K562 (cell line): Measurements from ENCODE around the gene FAM174C. TPM values are rescaled to one million over a fixed set of nuclear protein-coding genes. Genes with fewer than 3 reads are reported as not detected.

ENCODE experiments used
- CREB3L1 ChIP-seq: fragments of 450-650 bp; IDR thresholded peaks from 2 replicates; pipeline ENCODE4 v1.6.1; 2014; ENCODE audit warnings: low read depth, mild to moderate bottlenecking, moderate library complexity, borderline replicate concordance
- IRF2 ChIP-seq: sonication (generic); formaldehyde crosslinking; IDR thresholded peaks from 2 replicates; pipeline ENCODE4 v1.8.1; 2022; ENCODE audit warnings: mild to moderate bottlenecking, missing genetic modification reagents
- MGA ChIP-seq: fragments of 450-650 bp; IDR thresholded peaks from 2 replicates; pipeline ENCODE4 v1.6.1; 2016; ENCODE audit warnings: mild to moderate bottlenecking, moderate library complexity
- MXD1 ChIP-seq: fragments of 250-450 bp; sonication (Bioruptor Pico); IDR thresholded peaks from 2 replicates; pipeline ENCODE4 v1.8.0; 2021; ENCODE audit warnings: borderline replicate concordance, mild to moderate bottlenecking, moderate library complexity; ENCODE audit not compliant: poor library complexity, severe bottlenecking
- MYNN ChIP-seq, 2 experiments: sonication (generic); formaldehyde crosslinking in 1 of 2; IDR thresholded peaks; 2 replicates each; pipeline versions ENCODE4 v1.5.0 to v1.6.1; 2016 to 2020; ENCODE audit warnings: antibody characterized with exemption in 1 of 2, missing genetic modification reagents in 1 of 2
- NBN ChIP-seq: fragments of 450-650 bp; IDR thresholded peaks from 2 replicates; pipeline ENCODE4 v1.6.1; 2016; ENCODE audit warnings: low read depth, mild to moderate bottlenecking
- POLR3G ChIP-seq: IDR thresholded peaks from 2 replicates; pipeline ENCODE4 v1.6.1; 2011; ENCODE audit not compliant: insufficient read length, insufficient replicate concordance; ENCODE audit errors: extremely low read depth
- RAD51 ChIP-seq: fragments of 450-650 bp; IDR thresholded peaks from 2 replicates; pipeline ENCODE4 v1.7.1; 2016; ENCODE audit warnings: low read depth, mild to moderate bottlenecking, borderline replicate concordance
- TAF7 ChIP-seq: fragments of 450-650 bp; IDR thresholded peaks from 2 replicates; pipeline ENCODE4 v1.6.1; 2016; ENCODE audit warnings: missing genetic modification characterization, missing compliant biosample characterization
- TSC22D4 ChIP-seq: fragments of 450-650 bp; IDR thresholded peaks from 2 replicates; pipeline ENCODE4 v1.6.1; 2016; ENCODE audit warnings: missing genetic modification characterization, missing biosample characterization, control low read depth
- ZKSCAN1 ChIP-seq: fragments of 150-350 bp; IDR thresholded peaks from 2 replicates; pipeline ENCODE4 v1.6.1; 2016; ENCODE audit warnings: low read depth, low read length
- ZNF133 ChIP-seq: fragments of 250-450 bp; sonication (Bioruptor Pico); IDR thresholded peaks from 2 replicates; pipeline ENCODE4 v1.4.0; 2020; ENCODE audit warnings: mild to moderate bottlenecking
- ZNF384 ChIP-seq: IDR thresholded peaks from 2 replicates; pipeline ENCODE4 v1.6.1; 2012; ENCODE audit warnings: low read depth, low read length, improper control_type of control experiment
- ZNF778 ChIP-seq: fragments of 450-650 bp; formaldehyde crosslinking; IDR thresholded peaks from 2 replicates; pipeline ENCODE4 v1.4.0; 2020; ENCODE audit warnings: mild to moderate bottlenecking, moderate library complexity
- polyA plus RNA-seq, 8 experiments: library from polyadenylated mRNA; depleted of rRNA in 4 of 8; stranded (reverse) in 5 of 8; unstranded in 3 of 8; fragments of >200 nt; fragmentation: Nextera tagmentation in 2 of 8; fragmentation: Illumina TruSeq in 1 of 8; extraction: Ambion mirVana in 2 of 8; extraction: Trizol in 1 of 8; gene quantifications; 2 replicates each; pipeline versions ENCODE4 v1.2.1 to v1.2.3, GENCODE V29; 2011 to 2014; ENCODE audit warnings: inconsistent platforms in 1 of 8, missing spikeins in 1 of 8
- total RNA-seq, 7 experiments: library from RNA; depleted of rRNA in 6 of 7; stranded (reverse); fragments of >200 nt in 6 of 7; fragmentation: Illumina TruSeq in 2 of 7; extraction: Trizol in 2 of 7; gene quantifications; 2 replicates each; pipeline versions ENCODE4 v1.2.1 to v1.2.3, GENCODE V29; 2011 to 2021; ENCODE audit warnings: low replicate concordance in 1 of 7

Gene FAM174C
- total and polyA plus RNA-seq, 9 of the 15 experiments (the other 6 are each of a cell fraction or from before 2014, with no cell fraction given) = 0.66 to 89.6 (median 20.3) TPM

GRCh38 chr19:1309977-1310852 lies 34.9 kb downstream of the FAM174C start (continued):
- TF ChIP-seq IRF2 (CRISPR knock-in tag) = no peak
- no peak for TF ChIP-seq MXD1 (CRISPR knock-in tag)
- no peak for TF ChIP-seq MYNN (IDR thresholded peaks at IDR 0.05)
- no peak for TF ChIP-seq MYNN (CRISPR knock-in tag; IDR thresholded peaks at IDR 0.05)
- no peak for TF ChIP-seq ZKSCAN1
- TF ChIP-seq ZNF778 (CRISPR knock-in tag) = no peak
- TF ChIP-seq RAD51 = no peak
- TF ChIP-seq ZNF133 = no peak
- TF ChIP-seq MGA = no peak
- no peak for TF ChIP-seq TSC22D4 (tag)
- no peak for TF ChIP-seq NBN
- no peak for TF ChIP-seq TAF7
- no peak for TF ChIP-seq ZNF384
- no peak for TF ChIP-seq POLR3G
- TF ChIP-seq CREB3L1 = no peak
